Measurements from ENCODE around the gene CSNK1G3. TPM values are rescaled to one million over a fixed set of nuclear protein-coding genes. Genes with fewer than 3 reads are reported as not detected.

Gene CSNK1G3
- total RNA-seq, 2 experiments from 2014 or later, result 20.9 to 23.1 TPM

- Histone ChIP-seq H3K79me2 (ENCODE audit: insufficient read depth, low read depth, low read length) (peaks cover 23% of the 10 kb centered on the region; the same call in 1 of the 2 replicates), H2AFZ (ENCODE audit: low read length) (no peak overlapping the region), H3K4me2 (ENCODE audit: low read length) (no peak overlapping the region), H3K36me3 (ENCODE audit: insufficient read depth, low read length) (no peaks in the 10 kb centered on the region), H3K4me3 (ENCODE audit: low read depth, low read length, poor library complexity, severe bottlenecking) (no peak overlapping the region), H3K9me2 (ENCODE audit: insufficient read depth, low read length) (no peaks in the 10 kb centered on the region), H3K9me3 (ENCODE audit: low read length) (no peaks in the 10 kb centered on the region), H3K4me1 (ENCODE audit: insufficient read depth, low read length, poor library complexity, severe bottlenecking) (peaks cover 4% of the 10 kb centered on the region), H3K27ac (ENCODE audit: low read depth, low read length, poor library complexity, severe bottlenecking) (no peak overlapping the region), H4K20me1 (ENCODE audit: insufficient read depth, low read length) (no peaks in the 10 kb centered on the region)
- intact Hi-C loops (cut with micrococcal nuclease; ENCODE audit: unreplicated experiment), result no loop called here
- no TSS peak for BruUV-seq (replicated peaks)
- ChIA-PET POLR2A (interaction anchor here (0.5 to 1.7 kb wide), 8 partner anchors 12 to 1483 kb away, joined by 3 to 7 read pairs (median 3); no protein-coding TSS in a partner anchor), CTCF (ENCODE audit: unreplicated experiment) (no interaction called here)
- DNase-seq (ENCODE audit: low spot score), result no peak
- TF ChIP-seq EZH2phosphoT487 (IDR thresholded peaks at IDR 0.05; ENCODE audit: borderline replicate concordance, low read depth, low read length), result no peak
- TF ChIP-seq CTCF (conservative IDR thresholded peaks at IDR 0.05; ENCODE audit: low read length), result no peak
Measured at GRCh38 chr5:123530728-123531127, 18.8 kb downstream of the CSNK1G3 start.

DNA sequence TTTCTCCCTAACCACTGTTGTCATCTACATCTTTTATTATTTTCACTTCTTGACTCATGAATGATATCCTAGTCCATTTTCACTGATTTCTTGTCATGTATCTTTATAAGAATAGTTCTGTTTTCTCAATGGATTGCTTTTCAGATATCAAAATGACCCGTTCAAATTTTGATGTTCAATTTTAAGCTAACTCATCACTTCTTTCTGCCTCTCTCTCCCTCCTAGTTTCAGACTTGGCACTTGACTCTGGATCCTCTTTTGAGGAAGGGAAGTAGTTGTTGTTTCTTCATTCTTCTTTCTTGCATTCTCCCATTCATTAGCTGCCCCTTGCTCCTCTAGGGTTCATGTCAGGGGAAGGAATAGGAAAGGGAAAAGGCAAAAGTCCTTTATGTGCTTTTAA, 23.7 kb downstream of the CSNK1G3 start:
- no peak for TF ChIP-seq EZH2phosphoT487 (IDR thresholded peaks at IDR 0.05; ENCODE audit: borderline replicate concordance, low read depth, low read length)
- no peak for TF ChIP-seq CTCF (conservative IDR thresholded peaks at IDR 0.05; ENCODE audit: low read length)
- Histone ChIP-seq H4K20me1 (ENCODE audit: insufficient read depth, low read length) (peaks cover 8% of the 10 kb centered on the region), H3K36me3 (ENCODE audit: insufficient read depth, low read length) (no peaks in the 10 kb centered on the region), H2AFZ (ENCODE audit: low read length) (no peak overlapping the region), H3K4me2 (ENCODE audit: low read length) (no peak overlapping the region), H3K4me3 (ENCODE audit: low read depth, low read length, poor library complexity, severe bottlenecking) (no peak overlapping the region), H3K79me2 (ENCODE audit: insufficient read depth, low read depth, low read length) (peaks cover 20% of the 10 kb centered on the region; the same call in 1 of the 2 replicates), H3K27ac (ENCODE audit: low read depth, low read length, poor library complexity, severe bottlenecking) (no peak overlapping the region), H3K9me3 (ENCODE audit: low read length) (no peaks in the 10 kb centered on the region), H3K9me2 (ENCODE audit: insufficient read depth, low read length) (no peaks in the 10 kb centered on the region), H3K4me1 (ENCODE audit: insufficient read depth, low read length, poor library complexity, severe bottlenecking) (no peaks in the 10 kb centered on the region)
- ChIA-PET CTCF (ENCODE audit: unreplicated experiment) (no interaction called here), POLR2A (interaction anchor here (0.6 to 1.2 kb wide), 5 partner anchors 13 to 831 kb away, joined by 3 to 5 read pairs (median 3); no protein-coding TSS in a partner anchor)
- intact Hi-C loops (cut with micrococcal nuclease; ENCODE audit: unreplicated experiment), result no loop called here
- no peak for DNase-seq (ENCODE audit: low spot score)
- no TSS peak for BruUV-seq (replicated peaks)

- Histone ChIP-seq H3K4me2 (ENCODE audit: low read length) (no peak overlapping the region), H3K4me3 (ENCODE audit: low read depth, low read length, poor library complexity, severe bottlenecking) (no peak overlapping the region), H3K27ac (ENCODE audit: low read depth, low read length, poor library complexity, severe bottlenecking) (no peak overlapping the region), H3K9me2 (ENCODE audit: insufficient read depth, low read length) (no peaks in the 10 kb centered on the region), H3K36me3 (ENCODE audit: insufficient read depth, low read length) (no peaks in the 10 kb centered on the region), H3K4me1 (ENCODE audit: insufficient read depth, low read length, poor library complexity, severe bottlenecking) (no peaks in the 10 kb centered on the region), H4K20me1 (ENCODE audit: insufficient read depth, low read length) (peaks cover 8% of the 10 kb centered on the region), H3K79me2 (ENCODE audit: insufficient read depth, low read depth, low read length) (peaks cover 27% of the 10 kb centered on the region; the same call in 1 of the 2 replicates), H2AFZ (ENCODE audit: low read length) (no peak overlapping the region), H3K9me3 (ENCODE audit: low read length) (no peaks in the 10 kb centered on the region)
- no peak for DNase-seq (ENCODE audit: low spot score)
- ChIA-PET POLR2A (no interaction called here), CTCF (ENCODE audit: unreplicated experiment) (no interaction called here)
- no peak for TF ChIP-seq EZH2phosphoT487 (IDR thresholded peaks at IDR 0.05; ENCODE audit: borderline replicate concordance, low read depth, low read length)
- no peak for TF ChIP-seq CTCF (conservative IDR thresholded peaks at IDR 0.05; ENCODE audit: low read length)
- no TSS peak for BruUV-seq (replicated peaks)
- intact Hi-C loops (cut with micrococcal nuclease; ENCODE audit: unreplicated experiment), result no loop called here
Measured at GRCh38 chr5:123537256-123537655, 25.3 kb downstream of the CSNK1G3 start.

Data from OCI-LY7 (cell line).